GM21515 (cell line): ENCODE results near the gene P2RX3.
"Not testable (repeated sequence)": the region's sequence is repeated elsewhere in the genome, so short reads cannot be mapped to it uniquely, and the experiment has no call there.

Experiments
- ATAC-seq: cut with Tn5 transposase; IDR thresholded peaks from one replicate; pipeline ENCODE4 v1.9.1; 2021; ENCODE audit not compliant: unreplicated experiment

The P2RX3 gene

DNA sequence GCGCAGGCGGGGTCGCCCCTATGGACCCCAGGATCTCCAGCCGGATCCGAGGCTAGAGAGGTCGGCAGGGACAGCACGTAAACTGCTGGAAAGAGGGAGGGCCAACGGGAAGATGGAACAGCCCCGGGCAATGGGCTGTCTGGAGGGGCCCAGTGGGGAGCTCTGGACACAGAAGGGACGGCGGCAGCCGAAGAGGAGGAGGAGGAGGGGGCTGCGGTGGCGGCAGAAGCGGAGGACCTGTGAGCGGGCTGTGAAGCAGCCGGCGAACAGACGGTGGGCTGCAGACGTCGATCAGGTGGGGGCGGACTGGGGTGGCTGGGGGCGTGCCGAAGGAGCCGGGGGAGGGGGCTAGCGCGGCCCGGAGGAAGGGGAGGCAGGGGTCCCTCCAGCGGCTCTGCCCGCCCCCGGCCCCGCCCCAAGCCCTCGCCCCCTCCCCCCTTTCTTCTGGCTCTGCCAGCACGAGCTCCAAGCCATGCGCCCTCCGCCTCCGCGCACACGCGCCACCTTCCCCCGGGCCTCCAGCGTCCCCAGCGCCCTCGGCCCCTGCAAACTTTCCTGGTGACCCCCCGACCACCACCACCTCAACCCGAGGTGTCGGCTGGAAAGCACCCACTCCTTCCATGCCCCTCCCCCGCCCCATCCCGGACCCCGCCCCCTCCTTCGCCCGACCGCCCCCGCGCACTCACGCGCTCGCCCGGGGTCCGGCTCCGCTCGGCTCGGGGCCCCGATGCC lies 13.8 kb upstream of the P2RX3 start:
- ATAC-seq = no peak

DNA sequence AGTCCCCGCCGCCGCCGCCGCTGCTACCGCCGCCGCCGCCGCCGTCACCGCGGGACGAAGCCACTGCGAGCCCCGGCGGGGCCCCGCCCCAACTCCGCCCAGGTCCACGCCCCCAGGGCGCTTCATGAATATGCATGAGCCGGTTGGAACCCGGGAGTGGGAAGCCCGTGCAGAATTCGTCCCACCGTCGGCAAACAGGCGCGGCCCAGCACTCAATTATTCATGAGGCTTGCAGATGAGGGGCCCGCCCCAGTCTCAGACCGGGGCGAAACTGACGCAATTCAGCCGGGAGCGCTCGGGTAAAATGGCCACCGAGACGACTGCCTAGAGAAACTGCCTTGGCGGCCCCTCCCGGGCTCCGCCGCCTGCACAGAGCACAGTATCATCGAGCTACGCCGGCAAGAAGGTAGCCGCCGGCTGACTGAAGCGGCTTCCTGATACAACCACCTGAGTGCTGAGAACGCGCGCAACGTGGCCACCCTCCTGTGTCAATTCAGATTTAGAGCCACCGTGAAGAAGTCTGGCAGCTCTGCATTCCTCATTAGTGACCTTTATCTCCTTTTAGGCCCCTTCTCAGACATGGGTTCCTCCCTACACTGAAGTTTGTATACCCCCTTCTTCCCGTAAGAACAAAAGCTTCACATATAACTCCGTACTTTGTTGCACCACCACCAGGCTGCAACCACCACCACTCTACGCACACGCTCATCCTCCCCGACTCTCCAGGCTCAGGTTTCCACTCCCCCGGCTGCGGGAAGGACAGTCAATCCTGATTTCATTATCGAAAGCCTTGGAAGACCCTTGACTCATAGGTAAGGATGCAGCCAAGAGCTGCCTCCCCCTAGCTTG lies 13.0 kb upstream of the P2RX3 start, which contains the start of gene TNKS1BP1:
Gene TNKS1BP1 (minus strand): TSS at position 67 of the 849 bp plus-strand sequence. CDS start 3,067 bp downstream, outside the sequence.
- ATAC-seq = peak; percentile 91

DNA sequence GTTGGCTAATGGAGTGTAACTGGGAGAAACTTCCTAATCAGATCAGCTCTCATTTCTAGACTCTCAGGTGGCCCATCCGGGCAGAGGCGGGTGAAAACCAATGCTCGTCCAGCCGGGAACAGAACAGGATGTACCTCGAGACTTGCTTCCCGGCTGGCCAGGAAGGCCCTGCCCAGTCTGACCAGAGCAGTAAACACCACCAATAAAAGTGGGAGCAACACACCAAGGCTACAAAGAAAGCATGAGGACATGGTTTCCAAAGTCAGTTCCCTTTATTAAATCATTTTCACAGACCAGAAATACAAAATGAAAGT lies 12.5 kb upstream of the P2RX3 start:
- no peak for ATAC-seq

DNA sequence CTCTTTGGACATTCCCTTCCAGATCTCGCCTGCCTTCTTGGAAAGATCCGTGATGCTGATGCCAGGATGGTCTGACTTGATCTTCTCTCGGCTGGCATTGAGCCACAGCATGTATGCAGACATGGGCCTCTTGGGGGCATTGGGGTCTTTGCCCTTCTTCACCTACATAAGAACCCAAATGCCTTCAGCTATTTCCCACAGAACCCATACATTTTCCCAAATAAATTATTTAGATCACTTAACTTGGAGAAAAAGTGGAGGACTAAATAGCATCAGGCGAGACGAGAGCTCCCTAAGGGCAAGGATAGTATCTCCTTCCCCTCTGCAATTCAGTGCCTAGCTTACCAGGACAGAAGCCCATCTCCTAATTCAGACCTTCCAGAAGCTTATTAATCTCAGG lies 10.4 kb upstream of the P2RX3 start:
- no peak for ATAC-seq

DNA sequence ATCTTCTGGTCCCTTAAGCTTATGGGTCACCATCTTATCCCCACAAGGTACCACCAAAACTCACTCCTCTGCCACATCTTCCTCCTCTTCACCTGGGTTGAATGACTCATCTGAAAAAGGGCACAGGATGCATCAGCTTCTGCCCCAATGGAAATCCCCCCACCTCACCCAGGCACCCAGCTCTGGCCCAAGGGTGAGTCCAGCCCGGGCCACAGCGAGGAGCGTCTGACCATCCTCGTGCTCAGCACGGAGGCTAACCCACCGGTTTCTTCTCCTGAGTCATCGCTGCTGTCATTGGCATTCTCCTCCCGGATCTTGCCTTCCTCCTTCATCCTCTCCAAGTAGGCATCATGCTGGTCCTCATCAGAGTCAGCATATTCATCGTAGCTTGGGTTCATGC lies 8.1 kb upstream of the P2RX3 start:
- ATAC-seq = no peak

DNA sequence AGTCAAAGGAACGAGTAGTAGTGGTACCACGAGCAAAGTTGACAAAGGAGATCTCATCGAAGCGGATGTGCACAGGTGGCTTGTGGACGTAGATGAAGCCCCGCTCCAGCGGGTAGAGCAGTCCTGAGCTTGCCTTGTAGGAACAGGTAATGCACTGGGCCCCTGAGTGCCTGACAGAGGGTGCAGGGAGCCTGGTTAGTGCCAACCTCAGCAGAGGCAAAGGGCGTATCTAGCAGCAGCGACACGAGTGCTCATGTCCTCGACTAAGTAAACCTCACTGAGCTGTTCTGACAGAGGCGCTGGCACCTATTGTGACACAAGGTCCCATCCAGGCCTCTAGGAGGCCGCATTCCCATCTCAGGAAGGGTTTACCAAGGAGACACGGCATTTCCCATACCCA lies 6.4 kb upstream of the P2RX3 start:
- ATAC-seq = no peak

DNA sequence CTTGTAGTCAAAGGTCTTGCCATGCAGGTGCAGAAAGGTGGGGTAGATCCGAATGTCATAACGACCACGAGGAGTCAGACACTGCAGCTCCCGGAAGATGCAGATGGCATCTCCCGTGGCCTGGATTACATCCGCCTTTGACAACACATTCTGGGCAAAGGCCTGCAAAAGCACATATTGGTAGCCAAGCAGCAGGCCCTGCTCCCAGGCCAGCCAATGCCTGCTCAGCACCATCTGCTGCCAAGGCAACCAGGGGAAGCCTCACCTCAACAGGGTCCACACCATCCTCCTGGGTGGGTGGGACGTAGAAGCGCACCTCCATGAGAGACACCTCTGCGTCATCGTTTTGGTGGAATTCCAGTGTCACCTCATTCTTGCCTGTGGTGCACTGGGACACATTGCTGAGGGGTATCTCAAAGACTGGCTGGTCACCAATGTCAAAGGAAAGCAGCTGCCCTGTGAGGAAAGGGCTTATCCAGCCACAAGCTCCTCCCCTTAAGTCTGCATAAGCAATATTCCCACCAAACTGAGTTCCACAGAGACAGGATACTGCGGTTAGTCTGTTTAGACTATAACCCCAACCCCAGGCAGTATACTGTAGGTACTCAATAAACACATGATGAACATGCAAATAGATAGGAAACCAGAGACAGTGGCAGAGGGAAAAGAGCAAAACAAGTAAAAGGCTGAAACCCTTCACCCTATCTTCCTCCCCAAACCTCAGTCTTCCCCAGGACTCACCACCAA lies 5.3 kb upstream of the P2RX3 start:
- no peak for ATAC-seq

DNA sequence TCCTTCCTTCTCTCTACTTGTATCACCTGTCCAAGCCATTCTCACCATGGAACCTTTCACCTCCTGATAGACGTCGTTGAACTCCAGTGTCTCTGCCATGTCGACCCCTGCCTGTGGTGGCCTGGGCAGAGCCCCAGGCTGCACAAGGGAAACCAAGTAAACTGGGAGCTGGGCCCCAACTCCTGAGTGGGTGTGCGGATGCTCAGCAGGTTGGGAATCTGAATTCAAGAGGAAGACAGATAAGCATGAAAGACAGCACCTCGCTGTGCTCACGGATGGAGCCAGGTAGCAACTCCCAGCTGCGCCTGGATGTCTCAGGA lies 3.2 kb upstream of the P2RX3 start:
- peak; percentile 5 for ATAC-seq

DNA sequence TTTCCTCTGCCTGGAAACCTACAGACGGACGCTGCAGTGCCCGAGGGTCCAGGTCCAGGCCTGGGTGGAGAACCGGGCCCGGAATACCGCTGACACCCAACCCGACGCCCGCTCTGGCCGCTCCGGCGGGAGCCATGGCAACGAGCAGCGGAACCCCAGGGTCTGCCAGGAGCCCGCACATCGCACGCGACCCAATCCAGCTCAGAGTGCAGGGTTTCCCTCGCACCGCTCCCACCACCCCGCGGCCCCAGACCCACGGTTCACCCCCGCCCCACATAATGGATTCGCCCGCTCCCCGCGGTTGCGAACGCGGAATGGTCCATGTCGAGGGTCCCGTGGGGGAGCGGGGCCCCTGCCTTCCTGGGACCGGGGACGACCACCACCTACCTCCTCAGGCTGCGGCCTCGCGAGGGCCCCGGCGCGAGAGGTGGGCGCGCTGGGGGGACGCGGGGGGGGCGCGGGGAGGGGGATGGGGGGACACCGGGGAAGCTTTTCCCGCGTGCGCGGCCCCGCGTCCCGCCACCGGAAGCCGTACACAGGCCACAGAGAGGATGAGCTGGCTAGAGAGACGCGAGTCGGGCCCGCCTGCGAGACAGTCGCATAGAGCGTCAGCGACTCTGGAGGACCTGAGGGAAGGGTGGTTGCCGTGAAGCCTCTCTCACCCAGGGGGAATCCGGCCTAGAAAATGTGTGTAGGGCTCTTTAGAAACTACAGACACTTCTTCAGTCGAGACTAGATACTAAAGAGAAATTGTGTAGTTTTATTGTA lies 2.6 kb upstream of the P2RX3 start, which contains the start of gene SSRP1:
Gene SSRP1 (minus strand): TSS at position 550 of the 768 bp plus-strand sequence. CDS start 771 bp downstream, outside the sequence.
- peak; percentile 99 for ATAC-seq

DNA sequence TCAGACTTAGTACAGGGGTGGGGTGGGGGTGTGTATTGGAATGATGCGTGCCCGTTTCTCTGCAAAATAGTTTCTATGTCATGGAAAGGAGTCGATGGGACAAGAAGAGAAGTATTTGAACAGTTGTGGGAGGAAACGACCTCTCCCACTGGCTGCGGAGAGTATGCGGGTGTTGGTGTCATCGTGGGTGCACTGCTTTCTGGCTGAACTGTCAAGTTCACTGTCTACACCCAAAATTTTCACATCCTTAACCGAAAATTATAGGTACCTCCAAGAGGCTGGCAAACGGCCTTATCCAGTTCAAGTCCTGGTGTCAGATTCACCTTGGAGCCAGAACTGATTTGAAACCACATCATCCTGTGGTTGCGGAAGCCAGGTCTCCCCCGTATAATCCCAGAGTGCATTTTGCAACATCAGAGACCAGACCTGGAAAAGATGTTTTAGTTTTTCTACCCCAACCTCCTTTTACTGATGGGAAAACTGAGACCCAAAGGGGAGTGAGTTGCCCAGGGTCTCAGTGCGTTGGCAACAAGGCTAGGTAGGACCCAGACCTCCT lies 2.0 kb upstream of the P2RX3 start:
- no peak for ATAC-seq

DNA sequence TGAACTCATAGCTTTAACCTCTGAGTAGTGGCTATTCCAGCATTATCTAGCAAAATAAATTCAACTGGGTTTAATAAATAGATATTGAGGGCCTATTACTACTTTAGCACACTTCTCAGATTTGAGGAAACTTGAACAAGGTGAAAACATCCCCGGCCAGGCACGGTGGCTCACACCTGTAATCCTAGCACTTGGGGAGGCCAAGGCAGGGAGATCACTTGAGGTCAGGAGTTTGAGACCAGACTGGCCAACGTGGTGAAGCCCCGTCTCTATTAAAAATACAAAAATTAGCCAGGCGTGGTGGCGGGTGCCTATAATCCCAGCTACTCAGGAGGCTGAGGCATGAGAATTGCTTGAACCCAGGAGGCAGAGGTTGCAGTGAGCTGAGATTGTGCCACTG lies 1.3 kb upstream of the P2RX3 start:
- not testable (repeated sequence) for ATAC-seq

DNA sequence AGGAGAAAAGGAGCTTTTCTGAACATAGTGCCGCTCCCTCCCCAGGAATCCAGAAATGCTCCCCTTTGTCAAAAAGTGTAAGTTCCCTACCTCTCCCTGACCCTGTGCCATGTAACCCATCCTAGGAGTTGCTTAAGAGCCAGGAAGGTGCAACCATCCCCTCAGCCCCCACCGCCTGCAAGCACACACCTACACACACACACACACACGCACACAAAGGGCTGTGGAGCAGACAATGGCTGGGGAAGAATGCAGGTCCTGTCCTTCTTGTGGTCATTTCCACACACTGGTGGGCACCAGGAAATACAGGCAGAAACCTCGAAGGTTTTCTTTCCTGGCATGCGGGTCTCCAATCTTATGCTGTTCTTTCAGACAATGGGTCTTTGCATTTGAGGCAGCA lies 1.2 kb downstream of the P2RX3 start:
- no peak for ATAC-seq

DNA sequence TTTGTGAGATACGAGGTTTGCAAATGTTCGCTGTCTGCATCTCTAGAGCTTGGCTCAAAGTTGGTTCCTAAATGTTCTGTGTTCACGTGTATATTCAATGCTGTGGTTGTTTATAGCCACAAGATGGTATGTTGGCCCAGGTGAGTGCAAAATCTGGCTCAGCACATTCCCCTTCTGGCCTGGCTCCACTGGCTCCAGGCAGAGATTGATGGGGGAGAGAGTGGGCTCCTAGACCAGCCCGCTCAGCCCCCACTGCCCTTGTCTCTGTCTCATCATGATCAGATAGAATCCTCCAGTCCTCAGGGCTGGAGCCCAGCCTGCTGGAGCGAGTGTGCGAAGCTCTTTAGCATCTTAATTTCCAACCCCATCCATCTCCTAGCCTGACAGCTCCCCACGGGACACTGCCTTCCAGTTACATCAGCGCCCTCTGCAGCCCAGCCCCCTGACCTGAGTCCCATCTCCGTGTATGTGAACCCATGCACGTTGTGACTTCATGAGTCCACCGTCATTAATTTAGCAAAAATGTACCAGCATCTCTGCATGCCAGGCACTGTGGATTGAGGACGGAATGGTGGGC lies 2.0 kb downstream of the P2RX3 start:
- no peak for ATAC-seq

DNA sequence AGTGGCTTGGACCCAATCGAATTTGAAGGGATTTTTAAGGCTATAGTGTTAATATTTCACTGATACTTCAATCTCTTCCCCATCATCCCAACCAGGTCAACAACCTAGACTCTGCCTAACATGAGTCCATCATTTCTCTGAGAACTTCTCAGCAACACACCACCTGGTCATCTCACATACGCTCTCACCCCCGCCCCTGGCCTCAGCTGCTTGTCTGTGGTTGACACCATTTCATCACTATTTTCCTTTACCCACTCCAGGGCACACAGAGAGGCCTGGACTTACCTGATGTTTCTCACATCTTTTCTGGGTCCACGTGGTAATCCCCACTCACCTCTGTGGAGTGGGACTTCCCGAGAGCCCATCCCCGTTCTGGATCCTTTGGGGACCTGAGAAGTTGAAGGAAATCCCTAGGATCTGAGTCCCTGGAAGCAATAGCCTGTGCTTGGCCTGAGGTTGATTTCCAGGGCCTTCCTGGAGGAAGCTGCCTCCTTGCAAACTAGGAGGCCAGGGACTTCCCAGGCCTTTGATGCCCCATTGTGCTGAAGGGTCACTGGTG lies 3.2 kb downstream of the P2RX3 start:
- no peak for ATAC-seq

DNA sequence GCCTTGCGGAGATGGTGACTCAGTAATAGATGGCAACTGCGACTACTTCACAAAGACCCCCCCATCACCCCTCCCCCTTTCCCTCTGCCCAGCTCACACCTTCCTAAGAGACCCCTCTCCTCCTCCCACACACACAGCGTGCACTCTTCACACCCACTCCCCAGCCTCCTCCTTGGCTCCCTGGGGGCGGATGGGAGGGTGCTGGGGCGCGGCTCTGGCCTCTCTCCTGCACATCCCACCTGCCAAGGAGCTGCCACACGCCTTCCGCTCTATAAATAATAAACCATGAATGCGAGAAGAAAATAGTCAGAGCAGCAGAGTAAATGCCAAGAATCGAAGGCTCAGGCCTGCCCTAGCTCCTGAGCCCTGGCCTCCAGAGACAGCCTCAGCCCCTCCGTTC lies 4.5 kb downstream of the P2RX3 start:
- ATAC-seq = no peak

DNA sequence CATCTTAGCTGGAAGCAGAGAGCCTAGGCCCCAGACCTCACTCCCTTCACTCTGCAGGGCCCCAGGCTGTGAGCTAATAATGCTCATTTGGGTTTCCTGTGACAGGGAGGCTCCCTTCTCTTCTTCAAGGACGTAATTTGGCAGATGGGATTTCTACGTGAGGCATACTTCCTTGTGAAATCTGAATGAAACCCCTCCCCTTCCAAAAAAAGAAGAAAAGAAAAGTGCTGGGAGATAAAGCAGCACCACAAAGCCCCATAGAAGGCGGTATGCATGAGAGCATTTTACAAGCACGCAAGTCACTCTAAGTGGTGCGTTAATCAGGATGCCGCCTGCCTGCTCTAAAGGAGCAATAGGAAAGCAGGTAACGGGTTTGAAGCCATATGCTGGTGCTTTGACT lies 5.7 kb downstream of the P2RX3 start:
- no peak for ATAC-seq

DNA sequence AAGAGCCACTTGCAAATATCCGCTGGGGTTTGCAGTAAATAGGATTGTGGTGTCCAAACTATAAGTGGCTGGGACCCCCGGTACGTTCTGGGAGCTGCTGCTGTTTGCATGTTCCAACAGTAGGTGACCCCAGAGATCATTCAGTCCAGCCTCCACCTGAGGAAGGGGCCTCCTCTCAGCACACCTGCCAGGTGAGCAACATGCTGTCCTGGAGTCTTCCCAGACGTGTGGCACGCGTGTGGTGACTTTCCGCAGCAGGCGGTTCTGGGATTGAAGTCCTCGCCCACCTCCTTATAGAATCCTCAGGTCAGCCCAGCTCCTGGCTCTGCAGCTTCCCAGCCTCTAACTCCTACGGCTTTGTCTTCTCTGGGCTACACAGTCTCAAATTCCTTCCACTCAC lies 6.7 kb downstream of the P2RX3 start:
- no peak for ATAC-seq

DNA sequence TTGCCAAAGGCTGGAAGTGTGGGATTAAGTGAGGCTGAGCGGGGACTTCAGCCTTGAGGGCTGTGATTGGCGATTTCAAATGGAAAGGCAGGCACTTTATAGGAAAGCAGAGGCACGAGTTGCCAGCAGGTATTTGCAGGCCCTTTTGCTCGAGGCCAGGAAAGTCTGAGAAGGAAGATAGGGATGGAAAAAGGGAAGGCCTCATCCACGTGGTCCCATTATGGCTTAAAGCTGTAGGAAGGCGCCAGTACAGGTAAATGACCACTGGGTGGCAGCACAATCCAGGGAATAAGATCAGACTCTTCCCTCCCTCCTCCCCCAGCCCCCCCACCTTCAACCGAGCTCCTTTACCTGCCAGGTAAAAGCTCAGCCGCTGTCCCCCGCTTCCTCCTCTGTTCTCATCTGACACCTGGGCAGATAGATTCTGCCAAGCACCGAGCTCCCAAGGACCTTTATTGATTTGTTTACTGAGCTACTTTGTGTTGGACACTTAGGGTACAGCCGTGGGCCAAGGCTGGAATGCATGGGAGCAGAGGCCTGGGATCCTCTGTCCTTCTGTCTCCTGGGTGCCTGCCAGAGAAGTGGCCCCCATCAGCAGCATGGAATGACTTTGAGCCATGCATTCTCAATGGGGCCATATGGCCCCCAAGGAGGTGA lies 7.5 kb downstream of the P2RX3 start:
- ATAC-seq = peak; percentile 56

DNA sequence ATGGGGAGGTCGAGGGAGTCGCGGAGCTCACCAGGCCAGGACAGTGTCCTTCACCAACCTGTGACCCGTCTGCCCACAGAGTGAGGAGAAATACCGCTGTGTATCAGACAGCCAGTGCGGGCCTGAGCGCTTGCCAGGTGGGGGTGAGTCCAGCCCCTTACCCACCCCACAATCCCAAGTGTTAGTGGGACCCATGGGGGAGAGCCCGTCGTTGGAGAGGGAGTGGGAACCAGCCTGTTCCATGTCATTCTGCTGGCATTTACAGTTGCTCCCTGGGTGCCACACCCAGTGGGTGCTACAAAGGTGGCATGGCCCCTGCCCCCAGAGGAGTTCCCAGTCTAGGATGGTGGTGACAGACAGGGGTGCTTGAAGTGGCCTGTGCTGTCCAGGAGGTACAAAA lies 9.2 kb downstream of the P2RX3 start:
- ATAC-seq = no peak

DNA sequence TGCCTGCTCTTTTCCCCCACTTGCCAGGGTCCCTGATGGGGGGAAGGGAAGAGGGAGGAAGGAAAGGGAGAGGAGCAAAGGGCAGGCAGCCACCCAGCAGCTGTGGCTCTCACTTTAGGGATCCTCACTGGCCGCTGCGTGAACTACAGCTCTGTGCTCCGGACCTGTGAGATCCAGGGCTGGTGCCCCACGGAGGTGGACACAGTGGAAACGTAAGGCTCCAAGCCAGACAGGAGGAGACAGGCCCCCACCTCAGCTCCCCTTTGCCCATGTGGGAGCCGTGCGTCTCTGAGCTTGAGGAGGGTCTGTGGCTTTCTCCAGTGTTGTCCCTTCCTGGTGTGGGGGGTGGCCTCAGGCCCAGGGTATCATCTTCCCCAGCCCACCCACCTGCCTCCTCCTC lies 9.9 kb downstream of the P2RX3 start:
- no peak for ATAC-seq
